HG02571 (cell line): Measurements from ENCODE around the gene SNX4.

ENCODE experiments used
- ATAC-seq: cut with Tn5 transposase; IDR thresholded peaks from one replicate; pipeline ENCODE4 v1.9.1; 2021; ENCODE audit warnings: mild to moderate bottlenecking, moderate library complexity; ENCODE audit not compliant: unreplicated experiment

The SNX4 gene

GRCh38 chr3:125470671-125471070, 49.3 kb downstream of the SNX4 start:
- no peak for ATAC-seq

GRCh38 chr3:125462722-125463299, 57.2 kb downstream of the SNX4 start:
- ATAC-seq = no peak

GRCh38 chr3:125461896-125462295, 58.1 kb downstream of the SNX4 start:
- no peak for ATAC-seq

DNA sequence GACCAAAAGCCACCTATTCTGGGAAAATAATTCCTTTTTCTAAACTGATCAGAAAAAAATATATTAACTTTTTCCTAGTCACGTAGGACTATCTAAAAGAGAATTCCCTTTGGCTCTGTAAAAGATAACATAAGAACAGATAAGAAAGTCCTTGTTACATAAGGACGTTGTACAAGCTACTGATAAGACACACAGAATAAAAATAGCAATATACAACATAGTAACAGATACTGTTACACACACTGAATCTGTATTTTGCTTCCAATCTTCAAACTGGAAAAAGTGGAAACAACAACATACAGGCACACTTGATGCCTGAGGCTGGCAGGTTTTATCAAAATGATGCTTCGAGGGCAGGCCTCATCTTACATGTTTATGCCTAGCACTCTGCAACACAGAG, 59.8 kb downstream of the SNX4 start:
- no peak for ATAC-seq

- no peak for ATAC-seq
Observed at GRCh38 chr3:125443923-125444322, 76.1 kb downstream of the SNX4 start.

GRCh38 chr3:125442506-125442905, 77.5 kb downstream of the SNX4 start:
- no peak for ATAC-seq

DNA sequence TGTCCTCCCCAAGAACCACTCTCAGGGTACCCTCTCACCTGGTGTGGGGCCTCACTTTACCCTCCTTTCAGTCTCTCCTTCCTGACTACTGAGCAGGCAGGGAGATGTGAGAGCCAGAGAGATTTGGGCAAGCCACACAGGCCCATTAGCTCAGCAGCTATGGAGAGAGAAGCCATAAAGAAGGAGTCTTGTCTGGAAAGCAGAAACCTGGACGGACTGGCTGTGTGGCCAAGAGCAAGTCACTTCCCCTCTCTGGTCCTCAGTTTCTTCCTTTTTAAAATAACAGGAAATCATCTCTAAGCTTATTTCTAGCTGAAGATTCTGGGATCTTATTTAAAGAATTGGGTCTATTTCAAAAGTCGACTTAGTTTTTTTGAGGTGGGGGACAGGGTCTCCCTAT, 79.0 kb downstream of the SNX4 start:
- ATAC-seq = no peak

GRCh38 chr3:125440559-125440955, 79.4 kb downstream of the SNX4 start:
- ATAC-seq = no peak

DNA sequence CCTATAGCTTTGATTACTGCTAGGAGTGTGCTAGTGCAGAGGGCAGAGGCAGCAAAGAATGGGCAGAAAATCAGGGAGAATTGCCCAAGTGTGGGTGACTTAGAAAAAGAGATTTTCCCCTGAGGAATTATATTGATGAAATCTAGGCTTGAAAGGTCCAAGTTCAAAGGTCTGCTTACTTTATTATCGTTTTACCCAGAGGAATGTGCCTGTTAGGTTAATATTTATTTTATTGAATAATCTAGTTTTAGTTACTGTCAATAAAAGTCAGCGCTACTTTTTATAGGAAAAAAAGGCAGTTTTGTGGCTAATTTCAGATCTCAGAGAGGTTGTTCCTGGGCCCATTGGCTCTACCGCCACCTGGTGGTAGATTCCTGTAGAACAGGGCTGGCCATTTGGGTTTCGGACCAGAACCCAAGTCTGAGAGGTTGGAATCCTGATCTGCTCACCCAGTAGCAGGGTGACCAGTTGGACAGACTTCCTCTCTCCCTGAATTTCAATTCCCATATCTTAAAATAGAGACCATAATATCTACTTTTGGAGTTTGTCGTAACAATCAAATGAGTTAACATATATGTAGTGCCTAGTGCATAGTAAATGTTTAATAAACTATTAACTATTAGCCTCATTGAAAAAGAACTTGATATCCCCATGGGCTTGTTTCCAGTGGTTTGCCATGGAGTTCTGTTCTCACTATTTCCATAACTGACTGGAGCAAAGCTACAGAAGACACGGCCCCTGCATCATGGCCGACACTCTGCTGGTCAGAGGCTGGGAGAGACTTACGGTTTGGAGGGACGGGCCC, 82.2 kb downstream of the SNX4 start:
- ATAC-seq = no peak

GRCh38 chr3:125436921-125437320, 83.1 kb downstream of the SNX4 start:
- ATAC-seq = no peak

DNA sequence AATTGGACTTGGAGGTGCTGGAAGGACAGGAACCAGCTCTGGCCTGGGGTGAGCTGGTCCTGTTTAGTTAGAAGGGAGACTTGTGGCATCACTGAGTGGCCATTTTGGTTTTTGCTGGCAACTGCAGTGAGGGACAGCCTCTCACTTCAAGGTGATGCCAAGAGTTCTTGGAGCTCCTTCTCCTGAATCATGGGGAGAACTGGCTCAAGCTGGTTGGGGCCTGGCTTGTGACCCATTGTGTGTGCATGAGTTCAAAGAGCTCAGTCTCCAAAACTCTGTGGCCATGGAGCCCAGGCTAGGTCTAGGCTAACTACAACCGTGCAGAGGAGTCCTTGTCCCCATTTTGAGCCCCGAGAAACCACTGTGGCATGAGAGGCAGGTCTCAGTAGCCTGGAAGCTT, 84.8 kb downstream of the SNX4 start:
- ATAC-seq = no peak

DNA sequence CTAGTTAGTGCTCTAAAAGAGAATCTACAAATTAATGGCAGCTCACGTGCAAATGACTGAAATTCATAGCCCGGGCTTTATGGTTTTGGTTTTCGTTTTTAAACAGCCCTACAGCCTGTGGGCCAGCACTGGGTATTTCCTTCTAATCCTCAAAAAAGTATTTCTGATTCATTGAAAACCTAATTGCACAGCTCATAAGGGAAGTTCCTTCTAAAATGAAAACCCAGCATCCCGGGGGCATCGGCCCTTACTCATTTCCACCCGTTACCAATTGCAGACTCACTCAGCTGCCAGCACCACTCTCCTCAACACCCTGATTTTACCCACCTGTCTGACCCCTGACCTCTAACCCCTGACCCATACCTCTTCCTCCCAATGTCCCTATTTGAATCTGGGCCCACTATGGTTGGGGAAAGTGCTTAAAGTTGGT, 85.4 kb downstream of the SNX4 start:
- no peak for ATAC-seq

DNA sequence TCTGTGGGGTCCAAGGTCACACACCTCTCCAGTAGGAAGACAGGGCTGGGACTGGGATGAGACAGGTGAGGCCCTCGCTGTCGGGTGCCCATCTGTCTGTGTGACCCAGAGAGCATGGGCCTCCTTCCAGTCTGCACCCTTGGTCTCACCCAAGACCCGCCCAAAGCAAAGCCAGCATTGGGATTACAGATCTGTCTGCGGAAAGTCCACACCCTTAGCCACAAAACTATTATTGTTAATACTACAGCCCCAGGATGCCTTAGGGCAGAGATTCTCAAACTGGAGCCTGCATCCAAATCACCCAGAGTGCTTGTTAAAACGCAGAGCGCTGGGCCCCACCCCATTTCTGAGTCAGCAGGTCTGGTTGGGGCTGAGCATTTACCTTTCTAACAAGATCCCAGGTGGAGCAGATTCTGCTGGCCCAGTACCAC, 86.4 kb downstream of the SNX4 start:
- no peak for ATAC-seq

DNA sequence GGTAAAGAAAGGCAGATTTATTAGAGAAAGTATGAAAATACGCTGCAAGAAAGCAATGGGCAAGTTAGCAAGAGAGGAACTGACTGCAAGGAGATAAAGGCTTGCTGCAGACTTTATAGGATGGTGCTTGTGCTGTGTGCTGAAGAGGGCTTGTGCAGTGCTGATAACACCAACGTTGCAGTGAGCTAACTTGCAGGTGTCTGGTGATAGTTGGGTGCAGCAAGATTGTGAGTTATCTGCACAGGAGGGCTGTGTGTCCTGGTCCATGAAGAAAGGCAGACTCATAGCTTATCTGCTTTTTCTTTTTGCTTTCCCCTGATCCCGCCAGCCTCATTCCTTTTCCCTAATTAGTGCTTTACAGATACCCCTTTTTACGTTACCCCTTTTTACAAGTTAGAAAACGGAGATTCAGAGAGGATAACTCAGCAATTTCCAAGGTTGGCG, 86.9 kb downstream of the SNX4 start:
- no peak for ATAC-seq

GRCh38 chr3:125431912-125432790, 87.9 kb downstream of the SNX4 start:
- no peak for ATAC-seq

DNA sequence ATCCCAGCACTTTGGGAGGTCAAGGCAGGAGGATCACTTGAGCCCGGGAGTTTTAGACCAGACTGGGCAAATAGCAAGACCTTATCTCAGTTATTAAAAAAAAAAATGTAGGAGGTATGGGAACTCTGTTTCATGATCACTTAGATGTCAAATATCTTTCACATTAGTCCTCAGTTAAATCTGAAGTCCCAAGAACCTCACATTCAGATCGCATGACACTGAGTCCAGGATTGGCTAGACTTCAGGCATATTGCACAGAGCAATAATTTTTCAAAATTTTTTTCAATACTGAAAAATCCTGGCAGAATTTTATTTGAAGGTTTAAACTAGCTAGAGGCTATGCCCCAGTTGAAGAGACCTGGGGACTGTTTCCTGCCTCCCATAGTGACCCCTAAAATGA, 88.6 kb downstream of the SNX4 start:
- ATAC-seq = no peak

GRCh38 chr3:125428216-125428830, 91.7 kb downstream of the SNX4 start:
- ATAC-seq = no peak

DNA sequence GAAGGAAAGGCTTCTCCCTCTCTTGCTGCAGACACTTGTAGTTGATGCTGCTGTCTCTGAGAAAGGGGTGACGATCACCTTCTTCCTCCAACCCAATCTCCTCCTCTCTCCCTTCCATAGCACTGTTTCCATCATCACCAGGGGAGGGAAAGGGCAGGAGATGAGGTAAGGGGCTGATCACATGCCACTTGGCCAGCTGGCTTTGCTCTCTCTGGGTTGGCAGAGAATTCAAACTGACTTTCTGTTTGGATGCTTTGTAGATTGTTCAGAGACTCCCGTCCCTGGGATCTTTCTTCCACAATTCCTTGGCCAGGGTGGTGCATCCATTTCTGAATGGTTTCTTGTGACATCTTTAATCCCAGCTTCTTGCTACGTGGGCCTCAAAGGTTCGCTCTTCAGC, 101.7 kb downstream of the SNX4 start:
- no peak for ATAC-seq

GRCh38 chr3:125416235-125416634, 103.8 kb downstream of the SNX4 start:
- ATAC-seq = no peak

DNA sequence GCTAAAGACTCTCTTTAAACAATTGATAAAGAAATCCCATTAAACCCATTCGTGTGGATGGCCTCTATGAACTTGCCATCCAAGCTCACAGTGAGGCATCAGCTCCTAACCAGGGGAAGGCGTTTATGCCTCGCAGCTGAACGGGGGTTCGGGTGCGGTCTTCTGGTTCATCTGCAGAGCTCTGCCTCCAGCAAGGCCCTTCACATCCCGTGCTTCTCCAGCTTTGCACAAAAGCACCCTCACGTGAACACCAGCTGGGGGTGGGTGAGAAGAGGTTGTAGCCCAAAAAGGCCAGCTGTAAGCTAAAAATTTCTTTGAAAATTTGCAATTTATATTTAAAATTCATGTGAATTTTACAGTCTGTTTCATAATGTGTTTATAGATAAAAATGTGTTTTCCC, 105.3 kb downstream of the SNX4 start:
- no peak for ATAC-seq

- ATAC-seq = no peak
Observed at GRCh38 chr3:125410922-125411321, 109.1 kb downstream of the SNX4 start.
